H1 (cell line): Measurements from ENCODE around the gene VAPB. TPM values are rescaled to one million over a fixed set of nuclear protein-coding genes. Genes with fewer than 3 reads are reported as not detected.
"Not testable (repeated sequence)": the region's sequence is repeated elsewhere in the genome, so short reads cannot be mapped to it uniquely, and the experiment has no call there.

Experiments
- CTCF ChIA-PET: fragments of 300-600 bp; sonication (Branson Sonifier 250); formaldehyde crosslinking; loops from one replicate; lab custom pipeline; 2021; ENCODE audit not compliant: partially characterized antibody; lab: Charles Lee
- POLR2A ChIA-PET: fragments of 300-600 bp; sonication (Branson Sonifier 250); formaldehyde crosslinking; loops from one replicate; lab custom pipeline; 2021; ENCODE audit warnings: inconsistent platforms; ENCODE audit not compliant: partially characterized antibody; lab: Charles Lee
- DNase-seq, 2 experiments: peaks; one replicate each; pipeline versions ENCODE4 v3.0.0 to v3.0.0-alpha.2; 2010 to 2022; ENCODE audit warnings: low spot score in 2 of 2, low read depth in 1 of 2, mixed read lengths in 1 of 2
- FAIRE-seq: peaks from 2 replicates; lab custom pipeline; 2011; peaks lifted over from hg19 to GRCh38; lab: Jason Lieb, UNC
- H2AFZ ChIP-seq: 2 replicates; pipeline ENCODE4 v1.8.1; 2012; ENCODE audit warnings: low read length, inconsistent platforms
- H2AK5ac ChIP-seq: 2 replicates; pipeline ENCODE4 v1.6.1; 2013; ENCODE audit warnings: low read depth, low read length
- H2BK120ac ChIP-seq: replicated peaks from 2 replicates; pipeline ENCODE3; 2013; ENCODE audit warnings: low read depth, low read length, inconsistent platforms
- H2BK12ac ChIP-seq: 2 replicates; pipeline ENCODE4 v1.6.1; 2013; ENCODE audit warnings: low read depth, low read length
- H2BK15ac ChIP-seq: 2 replicates; pipeline ENCODE4 v1.6.1; 2013; ENCODE audit warnings: low read length
- H2BK20ac ChIP-seq: 2 replicates; pipeline ENCODE4 v1.6.1; 2013; ENCODE audit warnings: low read length
- H2BK5ac ChIP-seq: 2 replicates; pipeline ENCODE4 v1.6.1; 2013; ENCODE audit warnings: low read depth, low read length
- H3K14ac ChIP-seq: 2 replicates; pipeline ENCODE4 v1.6.1; 2013; ENCODE audit warnings: inconsistent platforms; ENCODE audit not compliant: insufficient read length
- H3K18ac ChIP-seq: 2 replicates; pipeline ENCODE4 v1.6.1; 2013; ENCODE audit warnings: low read length; ENCODE audit errors: extremely low read depth
- H3K23ac ChIP-seq: 2 replicates; pipeline ENCODE4 v1.6.1; 2013; ENCODE audit warnings: inconsistent platforms; ENCODE audit not compliant: insufficient read length
- H3K23me2 ChIP-seq: 2 replicates; pipeline ENCODE4 v1.6.1; 2013; ENCODE audit warnings: low read depth, low read length
- H3K27ac ChIP-seq: 2 replicates; pipeline ENCODE4 v1.6.1; 2011; ENCODE audit warnings: low read depth, low read length, inconsistent platforms
- H3K27me3 ChIP-seq, 4 experiments: replicated peaks in 1 of 4; 1 replicate in 1 of 4; 2 replicates in 3 of 4; pipeline versions ENCODE4 v1.6.1 to v1.8.1; 2011 to 2013; ENCODE audit warnings: low read length in 3 of 4, mild to moderate bottlenecking in 3 of 4, inconsistent platforms in 2 of 4, mixed read lengths in 2 of 4, moderate library complexity in 1 of 4; ENCODE audit not compliant: control insufficient read depth in 3 of 4, insufficient read depth in 3 of 4; ENCODE audit errors: extremely low read depth in 1 of 4
- H3K36me3 ChIP-seq, 4 experiments: 2 replicates each; pipeline versions ENCODE4 v1.6.1 to v1.8.1; 2011 to 2013; ENCODE audit warnings: mild to moderate bottlenecking in 4 of 4, low read length in 3 of 4, moderate library complexity in 2 of 4, control low read depth in 1 of 4, inconsistent platforms in 1 of 4; ENCODE audit not compliant: insufficient read depth in 4 of 4, control insufficient read depth in 2 of 4
- H3K4ac ChIP-seq: replicated peaks from 2 replicates; pipeline ENCODE3; 2013; ENCODE audit warnings: low read length, low read depth, mixed read lengths, inconsistent platforms; ENCODE audit not compliant: insufficient read length
- H3K4me1 ChIP-seq, 4 experiments: replicated peaks in 1 of 4; 1 replicate in 1 of 4; 2 replicates in 3 of 4; pipeline versions ENCODE4 v1.6.1 to v1.8.1; 2011 to 2013; ENCODE audit warnings: low read length in 3 of 4, inconsistent platforms in 2 of 4, mixed read lengths in 1 of 4; ENCODE audit not compliant: insufficient read depth in 4 of 4, control insufficient read depth in 3 of 4
- H3K4me2 ChIP-seq, 2 experiments: 2 replicates each; pipeline versions ENCODE4 v1.6.1 to v1.8.1; 2011 to 2013; ENCODE audit warnings: low read depth in 2 of 2, low read length in 2 of 2, control low read depth in 1 of 2, inconsistent platforms in 1 of 2, mild to moderate bottlenecking in 1 of 2; ENCODE audit not compliant: insufficient read depth in 1 of 2
- H3K4me3 ChIP-seq, 4 experiments: fragments of 200-600, 300-600 bp in 1 of 4; sonication (generic), shearing (Covaris generic), sonication (Bioruptor Twin) in 1 of 4; 2 replicates each; pipeline versions ENCODE4 v1.5.1 to v1.8.1; 2011 to 2016; ENCODE audit warnings: low read length in 4 of 4, low read depth in 3 of 4, control low read depth in 2 of 4, inconsistent platforms in 2 of 4, mild to moderate bottlenecking in 2 of 4, mixed read lengths in 1 of 4, moderate library complexity in 1 of 4; ENCODE audit not compliant: insufficient read depth in 2 of 4; ENCODE audit errors: extremely low read depth in 1 of 4
- H3K56ac ChIP-seq: replicated peaks from 2 replicates; pipeline ENCODE3; 2013; ENCODE audit warnings: low read depth, mild to moderate bottlenecking, mixed read lengths, low read length, inconsistent platforms; ENCODE audit not compliant: insufficient read length
- H3K79me1 ChIP-seq: 2 replicates; pipeline ENCODE4 v1.6.1; 2013; ENCODE audit warnings: low read depth, low read length, control low read depth
- H3K79me2 ChIP-seq, 2 experiments: 2 replicates each; pipeline versions ENCODE4 v1.6.1 to v1.8.1; 2012 to 2013; ENCODE audit warnings: low read length in 2 of 2, mild to moderate bottlenecking in 2 of 2, inconsistent platforms in 1 of 2; ENCODE audit not compliant: insufficient read depth in 2 of 2, control insufficient read depth in 1 of 2
- H3K9ac ChIP-seq, 4 experiments: replicated peaks in 1 of 4; 1 replicate in 1 of 4; 2 replicates in 3 of 4; pipeline versions ENCODE4 v1.6.1 to v1.8.1; 2011 to 2013; ENCODE audit warnings: low read depth in 3 of 4, low read length in 3 of 4, control low read depth in 2 of 4, mild to moderate bottlenecking in 2 of 4, moderate library complexity in 2 of 4, inconsistent platforms in 1 of 4; ENCODE audit errors: extremely low read depth in 1 of 4
- H3K9me3 ChIP-seq, 2 experiments: 2 replicates each; pipeline versions ENCODE4 v1.6.1 to v1.8.1; 2012 to 2013; ENCODE audit warnings: mild to moderate bottlenecking in 2 of 2, moderate library complexity in 2 of 2, control low read depth in 1 of 2, inconsistent platforms in 1 of 2, low read depth in 1 of 2, low read length in 1 of 2, mixed read lengths in 1 of 2; ENCODE audit not compliant: insufficient read depth in 2 of 2
- H4K20me1 ChIP-seq, 2 experiments: replicated peaks in 1 of 2; 2 replicates each; pipeline versions ENCODE3 to v1.8.1; 2011 to 2013; ENCODE audit warnings: inconsistent platforms in 2 of 2, low read length in 2 of 2, mild to moderate bottlenecking in 1 of 2; ENCODE audit not compliant: insufficient read depth in 2 of 2, control insufficient read depth in 1 of 2
- H4K5ac ChIP-seq: 2 replicates; pipeline ENCODE4 v1.6.1; 2013; ENCODE audit warnings: low read length, low read depth, mixed read lengths, inconsistent platforms; ENCODE audit not compliant: insufficient read length
- H4K8ac ChIP-seq: 2 replicates; pipeline ENCODE4 v1.8.0; 2013; ENCODE audit warnings: mild to moderate bottlenecking, moderate library complexity, low read length, inconsistent platforms; ENCODE audit not compliant: insufficient read depth; ENCODE audit errors: extremely low read depth
- H4K91ac ChIP-seq: replicated peaks from 2 replicates; pipeline ENCODE3; 2013; ENCODE audit warnings: low read length, mixed read lengths, inconsistent platforms; ENCODE audit not compliant: insufficient read length
- WGBS, 2 experiments: shearing (Covaris generic) in 1 of 2; methylation state at CpG; one replicate each; pipeline versions ENCODE4 v1.1.6 to v1.1.7; 2013 to 2015; ENCODE audit warnings: low lambda C conversion rate in 2 of 2, mixed read lengths in 2 of 2, inconsistent platforms in 1 of 2, low coverage in 1 of 2, missing lambda C conversion rate in 1 of 2; ENCODE audit not compliant: insufficient replicate concordance in 2 of 2, insufficient coverage in 1 of 2, insufficient read length in 1 of 2; ENCODE audit errors: extremely low coverage in 1 of 2, missing lambda C conversion rate in 1 of 2; 5-methylcytosine and 5-hydroxymethylcytosine counted together
- polyA plus RNA-seq, 7 experiments: library from polyadenylated mRNA; depleted of rRNA in 3 of 7; stranded (reverse) in 5 of 7; unstranded in 2 of 7; fragments of >200 nt in 5 of 7; fragments of 200-250 nt in 2 of 7; gene quantifications; 1 replicate in 5 of 7; 2 replicates in 1 of 7; 4 replicates in 1 of 7; pipeline versions ENCODE4 v1.2.1 to v1.2.3, GENCODE V29; 2011 to 2013; ENCODE audit warnings: missing spikeins in 2 of 7, mixed read lengths in 2 of 7
- total RNA-seq: library from RNA; stranded (reverse); fragmentation: NEBNext Ultra II Directional; extraction: Animal tissue kit (Norgen Biotek cat#: 25700); gene quantifications from 2 replicates; pipeline ENCODE4 v1.2.1, GENCODE V29; 2021

The VAPB gene
- total and polyA plus RNA-seq, 2 of the 8 experiments (the other 6 are each of a cell fraction or from before 2014, with no cell fraction given): 24.4 to 62.8 TPM

DNA sequence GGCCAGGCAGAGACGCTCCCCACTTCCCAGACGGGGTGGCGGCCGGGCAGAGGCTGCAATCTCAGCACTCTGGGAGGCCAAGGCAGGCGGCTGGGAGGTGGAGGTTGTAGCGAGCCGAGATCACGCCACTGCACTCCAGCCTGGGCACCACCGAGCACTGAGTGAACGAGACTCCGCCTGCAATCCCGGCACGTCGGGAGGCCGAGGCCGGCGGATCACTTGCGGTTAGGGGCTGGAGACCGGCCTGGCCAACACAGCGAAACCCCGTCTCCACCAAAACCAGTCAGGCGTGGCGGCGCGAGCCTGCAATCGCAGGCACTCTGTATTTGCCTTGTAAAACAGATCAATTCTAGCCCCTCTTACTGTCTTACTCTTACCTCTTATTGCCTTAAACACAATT is 25.8 kb downstream of the VAPB start:
- H3K14ac ChIP-seq, H4K5ac ChIP-seq, H3K23ac ChIP-seq, H3K9ac ChIP-seq, H3K4ac ChIP-seq, H3K36me3 ChIP-seq, H4K20me1 ChIP-seq, DNase-seq, H3K27ac ChIP-seq, H2AFZ ChIP-seq, H4K91ac ChIP-seq, H3K23me2 ChIP-seq, H3K27me3 ChIP-seq, H2BK12ac ChIP-seq, H3K4me3 ChIP-seq, H2BK15ac ChIP-seq, POLR2A ChIA-PET, H3K9me3 ChIP-seq, H2BK20ac ChIP-seq, H3K79me1 ChIP-seq, H2BK120ac ChIP-seq, CTCF ChIA-PET, H2AK5ac ChIP-seq, H2BK5ac ChIP-seq, H4K8ac ChIP-seq, FAIRE-seq, H3K4me2 ChIP-seq, H3K56ac ChIP-seq, H3K18ac ChIP-seq: not testable (repeated sequence)
- peaks cover 2 to 17% (median 10%) of the 10 kb centered on the region in 4 experiments; a peak in 5 of 7 replicates for H3K4me1 ChIP-seq
- peaks cover 3 to 63% of the 10 kb centered on the region in 2 experiments for H3K79me2 ChIP-seq
- WGBS, 2 experiments: 91% methylated on average over 20 of the region's 26 CpGs; no CpG with 5 or more reads in 1 of the 2 experiments
